ENCODE measurements around the gene ZNF407. TPM values are rescaled to one million over a fixed set of nuclear protein-coding genes. Genes with fewer than 3 reads are reported as not detected.

The ZNF407 gene
- total and polyA plus RNA-seq, 7 donors, result 2.4 to 10.2 (median 7.9) TPM

GRCh38 chr18:75033516-75033915 lies 435.8 kb downstream of the ZNF407 start:
- H3K36me3 ChIP-seq (ENCODE audit: insufficient read depth in 1 of 2, low read depth in 1 of 2), result no peaks in the 10 kb centered on the region
- no peaks in the 10 kb centered on the region for H3K27me3 ChIP-seq (ENCODE audit: insufficient read depth in 3 of 3, low read length in 2 of 3)
- no peaks in the 10 kb centered on the region for H3K9me3 ChIP-seq
- WGBS, 3 donors, result 96 to 97% (median 97%) methylated on average over 7 of the region's 7 CpGs
- no peak for DNase-seq
- no peak overlapping the region for H3K4me3 ChIP-seq
- intact Hi-C loops (cut with DNase I), result no loop called here
- no peak for ATAC-seq
- H3K4me1 ChIP-seq, result no peaks in the 10 kb centered on the region
- TF ChIP-seq CTCF (IDR thresholded peaks at IDR 0.05), result no peak
- no peak overlapping the region for H3K27ac ChIP-seq

DNA sequence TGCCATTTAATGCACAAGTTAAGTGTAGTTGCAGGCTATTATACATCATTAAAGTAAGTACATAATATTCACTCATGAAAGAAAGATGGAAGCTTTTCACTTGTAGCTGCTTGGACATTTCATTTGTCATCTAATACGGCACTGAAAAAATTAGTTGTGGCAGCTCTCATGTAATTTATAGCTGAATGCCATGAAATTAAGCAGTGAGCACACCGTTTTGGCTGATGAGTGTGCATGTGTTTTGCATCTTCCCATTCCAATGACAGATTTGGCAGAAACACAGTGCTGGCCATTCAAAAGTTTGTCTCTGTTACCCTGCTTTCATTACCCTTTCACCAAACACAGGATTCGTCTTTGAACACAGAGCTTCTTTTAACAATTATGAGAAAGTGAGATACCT lies 437.3 kb downstream of the ZNF407 start:
- Histone ChIP-seq H3K9me3 (no peaks in the 10 kb centered on the region), H3K4me1 (no peaks in the 10 kb centered on the region), H3K4me3 (no peak overlapping the region), H3K36me3 (ENCODE audit: insufficient read depth in 1 of 2, low read depth in 1 of 2) (no peaks in the 10 kb centered on the region), H3K27ac (no peak overlapping the region), H3K27me3 (ENCODE audit: insufficient read depth in 3 of 3, low read length in 2 of 3) (no peaks in the 10 kb centered on the region)
- ATAC-seq (no peak), DNase-seq (no peak)
- TF ChIP-seq CTCF (IDR thresholded peaks at IDR 0.05), result no peak
- WGBS, 3 donors, result 48 to 67% (median 49%) methylated on average over 3 of the region's 3 CpGs
- intact Hi-C loops (cut with DNase I), result no loop called here

DNA sequence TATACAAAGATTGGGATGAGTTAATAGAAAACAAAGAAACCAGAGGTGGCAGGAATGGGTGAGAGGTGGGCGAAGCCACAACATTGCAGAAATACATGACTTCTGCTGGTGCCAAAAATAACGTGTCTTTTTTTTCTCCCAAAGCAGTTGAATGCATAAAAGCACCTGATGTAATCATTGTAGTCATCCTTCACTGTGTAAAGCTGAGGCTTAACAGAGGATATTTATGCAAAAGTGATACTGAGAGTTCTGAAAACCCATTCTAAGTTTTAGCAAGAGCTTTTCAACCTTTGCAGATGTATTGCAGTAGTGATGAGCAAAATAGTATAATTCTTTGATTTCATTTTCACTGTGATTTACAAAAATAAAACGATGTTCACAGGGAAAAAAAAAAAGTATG lies 438.3 kb downstream of the ZNF407 start:
- WGBS, 3 donors, result 67 to 69% (median 68%) methylated on average over 3 of the region's 3 CpGs
- DNase-seq, result no peak
- ATAC-seq, result no peak
- intact Hi-C loops (cut with DNase I), result no loop called here
- H3K27ac ChIP-seq, result no peak overlapping the region
- no peaks in the 10 kb centered on the region for H3K9me3 ChIP-seq
- no peaks in the 10 kb centered on the region for H3K27me3 ChIP-seq (ENCODE audit: insufficient read depth in 3 of 3, low read length in 2 of 3)
- H3K4me1 ChIP-seq, result no peaks in the 10 kb centered on the region
- no peaks in the 10 kb centered on the region for H3K36me3 ChIP-seq (ENCODE audit: insufficient read depth in 1 of 2, low read depth in 1 of 2)
- TF ChIP-seq CTCF (IDR thresholded peaks at IDR 0.05), result no peak
- H3K4me3 ChIP-seq, result no peak overlapping the region

DNA sequence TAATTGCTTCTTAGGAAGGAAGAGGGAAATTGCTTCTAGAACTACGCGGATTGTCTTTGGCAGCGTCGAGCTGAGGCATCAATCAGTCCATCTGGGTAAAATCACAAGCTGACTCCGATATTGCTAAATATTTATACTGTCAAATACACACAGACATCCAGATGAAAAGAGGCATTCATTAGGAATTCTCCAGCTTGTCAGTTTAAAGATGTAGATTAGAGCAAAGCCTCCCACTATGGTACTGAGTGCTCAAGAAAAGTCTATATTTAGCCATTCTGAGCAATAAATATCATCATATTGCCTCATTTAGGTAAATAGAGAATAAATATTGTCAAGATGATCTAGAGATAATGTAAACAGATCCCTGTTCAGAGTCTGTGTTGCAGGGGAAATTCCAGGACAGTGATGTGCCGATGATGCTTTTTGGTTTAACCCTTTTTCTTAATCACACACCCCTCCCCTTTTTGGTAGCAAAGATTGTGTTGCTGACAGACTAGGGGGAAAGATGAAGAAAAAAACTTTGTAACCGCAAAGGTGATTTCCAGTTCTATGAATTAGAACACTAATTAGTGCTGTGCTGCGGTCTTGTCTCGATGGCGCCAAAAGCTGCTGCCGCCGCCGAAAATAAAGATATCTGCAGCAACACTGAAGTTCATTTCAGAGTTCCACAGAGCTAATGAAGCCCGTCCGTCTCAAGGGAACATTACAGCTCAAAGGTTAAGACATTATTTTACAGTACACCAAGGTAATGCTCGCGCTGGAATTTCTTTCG lies 439.4 kb downstream of the ZNF407 start:
- no peaks in the 10 kb centered on the region for H3K4me1 ChIP-seq
- H3K27ac ChIP-seq, result no peak overlapping the region
- 87 to 90% (median 89%) methylated on average over 18 of the region's 18 CpGs for WGBS, 3 donors
- H3K4me3 ChIP-seq, result no peak overlapping the region
- no peak for DNase-seq
- no peaks in the 10 kb centered on the region for H3K27me3 ChIP-seq (ENCODE audit: insufficient read depth in 3 of 3, low read length in 2 of 3)
- intact Hi-C loops (cut with DNase I), result no loop called here
- H3K9me3 ChIP-seq, result no peaks in the 10 kb centered on the region
- H3K36me3 ChIP-seq (ENCODE audit: insufficient read depth in 1 of 2, low read depth in 1 of 2), result no peaks in the 10 kb centered on the region
- ATAC-seq, result no peak
- no peak for TF ChIP-seq CTCF (IDR thresholded peaks at IDR 0.05)

DNA sequence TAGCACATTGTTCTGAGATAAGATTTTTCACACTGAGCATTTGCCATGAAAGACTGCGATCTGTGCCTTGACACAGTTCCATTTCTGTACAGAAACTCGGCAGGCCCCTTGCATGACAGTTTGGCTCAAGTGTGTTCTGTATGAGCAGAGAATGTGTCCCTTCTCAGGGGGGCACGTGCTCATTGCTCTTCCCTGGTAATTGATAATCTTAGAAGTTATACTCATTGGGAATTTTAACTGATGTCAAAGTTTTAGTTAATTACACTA lies 440.0 kb downstream of the ZNF407 start:
- H3K36me3 ChIP-seq (ENCODE audit: insufficient read depth in 1 of 2, low read depth in 1 of 2), result no peaks in the 10 kb centered on the region
- ATAC-seq (no peak), DNase-seq (no peak)
- H3K9me3 ChIP-seq, result no peaks in the 10 kb centered on the region
- intact Hi-C loops (cut with DNase I), result no loop called here
- TF ChIP-seq CTCF (IDR thresholded peaks at IDR 0.05), result no peak
- no peak overlapping the region for H3K27ac ChIP-seq
- WGBS, 3 donors, result 63 to 78% (median 68%) methylated on average over 3 of the region's 3 CpGs
- no peak overlapping the region for H3K4me3 ChIP-seq
- no peaks in the 10 kb centered on the region for H3K4me1 ChIP-seq
- H3K27me3 ChIP-seq (ENCODE audit: insufficient read depth in 3 of 3, low read length in 2 of 3), result no peaks in the 10 kb centered on the region

Data from psoas muscle (tissue), 8 donors.